MM.1S (cell line): ENCODE data around the gene CNTN1.

Experiments used
- DNase-seq: peaks from one replicate; pipeline ENCODE4 v3.0.0-alpha.2; 2015
- H2AFZ ChIP-seq: fragments of 300-600 bp; sonication (generic); 2 replicates; pipeline ENCODE4 v1.6.0; 2016; ENCODE audit warnings: antibody characterized with exemption, low read length
- H3F3A ChIP-seq: fragments of 300-600 bp; sonication (generic); 2 replicates; pipeline ENCODE4 v1.6.1; 2016; ENCODE audit warnings: mild to moderate bottlenecking, antibody characterized with exemption, low read length, moderate library complexity, mixed read lengths; ENCODE audit not compliant: insufficient read depth
- H3K27ac ChIP-seq: fragments of 300-600 bp; sonication (generic); 2 replicates; pipeline ENCODE4 v1.5.1; 2016; ENCODE audit warnings: mild to moderate bottlenecking, low read length
- H3K27me3 ChIP-seq: fragments of 300-600 bp; sonication (generic); replicated peaks from 2 replicates; pipeline ENCODE4 v1.6.0; 2016; ENCODE audit warnings: low read length; ENCODE audit not compliant: insufficient read depth
- H3K36me3 ChIP-seq: fragments of 300-600 bp; sonication (generic); replicated peaks from 2 replicates; pipeline ENCODE4 v1.6.1; 2016; ENCODE audit warnings: mild to moderate bottlenecking, low read length, mixed read lengths; ENCODE audit not compliant: insufficient read depth
- H3K4me1 ChIP-seq: fragments of 300-600 bp; sonication (generic); 2 replicates; pipeline ENCODE4 v1.6.1; 2016; ENCODE audit warnings: low read length, mixed read lengths
- H3K4me2 ChIP-seq: fragments of 300-600 bp; sonication (generic); 2 replicates; pipeline ENCODE4 v1.6.0; 2016; ENCODE audit warnings: low read depth, low read length
- H3K4me3 ChIP-seq: fragments of 300-600 bp; sonication (generic); 2 replicates; pipeline ENCODE4 v1.5.1; 2016; ENCODE audit warnings: low read length, mixed read lengths
- H3K79me2 ChIP-seq: fragments of 300-600 bp; sonication (generic); 2 replicates; pipeline ENCODE4 v1.6.1; 2016; ENCODE audit warnings: mixed run types, low read length, mixed read lengths
- H3K9ac ChIP-seq: fragments of 300-600 bp; sonication (generic); 2 replicates; pipeline ENCODE4 v1.6.1; 2016; ENCODE audit warnings: low read length, mixed read lengths
- H3K9me2 ChIP-seq: fragments of 300-600 bp; sonication (generic); replicated peaks from 2 replicates; pipeline ENCODE4 v1.6.1; 2016; ENCODE audit warnings: mild to moderate bottlenecking, low read length, mixed read lengths; ENCODE audit not compliant: insufficient read depth
- H3K9me3 ChIP-seq: fragments of 300-600 bp; sonication (generic); replicated peaks from 2 replicates; pipeline ENCODE4 v1.6.1; 2016; ENCODE audit warnings: mild to moderate bottlenecking, low read length, mixed read lengths; ENCODE audit not compliant: insufficient read depth
- H4K20me1 ChIP-seq: fragments of 300-600 bp; sonication (generic); 2 replicates; pipeline ENCODE4 v1.6.1; 2016; ENCODE audit warnings: mild to moderate bottlenecking, low read length, moderate library complexity, mixed read lengths; ENCODE audit not compliant: insufficient read depth
- EZH2 ChIP-seq: fragments of 300-600 bp; sonication (generic); optimal IDR thresholded peaks from 2 replicates; pipeline ENCODE3; 2017; ENCODE audit warnings: low read depth, mild to moderate bottlenecking, antibody characterized with exemption, low read length, mixed read lengths
- EZH2phosphoT487 ChIP-seq: fragments of 300-600 bp; sonication (generic); IDR thresholded peaks from 2 replicates; pipeline ENCODE4 v1.6.1; 2018; ENCODE audit warnings: antibody characterized with exemption, low read length
- TF ChIP-seq, protein P1 (sequence below): fragments of 300-600 bp; sonication (generic); IDR thresholded peaks from 2 replicates; pipeline ENCODE4 v1.5.1; 2016; ENCODE audit warnings: antibody characterized with exemption, low read length, mixed read lengths

CNTN1 gene

DNA sequence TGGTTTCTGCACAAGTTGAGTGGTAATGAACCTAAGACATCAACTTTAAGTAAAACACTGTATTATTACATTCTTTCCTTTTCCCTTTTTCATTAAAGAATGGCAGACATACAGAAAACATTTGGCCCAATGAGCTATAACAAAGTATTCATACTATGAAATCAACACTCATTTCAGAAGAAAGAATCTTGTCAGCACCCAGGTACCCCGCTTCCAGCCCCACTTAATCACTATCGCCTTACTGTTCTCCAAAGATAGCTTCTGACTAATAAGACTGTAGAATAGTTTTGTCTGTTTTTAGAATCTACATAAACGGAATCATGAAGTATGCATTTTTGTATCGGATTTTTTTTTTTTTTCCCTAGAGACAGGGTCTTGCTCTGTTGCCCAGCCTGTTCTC lies 9.5 kb downstream of the CNTN1 start:
- H3K27ac ChIP-seq: no peak overlapping the region
- H3K27me3 ChIP-seq: no peaks in the 10 kb centered on the region
- H3K79me2 ChIP-seq: no peaks in the 10 kb centered on the region
- H3K4me2 ChIP-seq: no peak overlapping the region
- H3K9me2 ChIP-seq: no peaks in the 10 kb centered on the region
- TF ChIP-seq EZH2 (no peak), EZH2phosphoT487 (no peak)
- TF ChIP-seq, protein P1, sequence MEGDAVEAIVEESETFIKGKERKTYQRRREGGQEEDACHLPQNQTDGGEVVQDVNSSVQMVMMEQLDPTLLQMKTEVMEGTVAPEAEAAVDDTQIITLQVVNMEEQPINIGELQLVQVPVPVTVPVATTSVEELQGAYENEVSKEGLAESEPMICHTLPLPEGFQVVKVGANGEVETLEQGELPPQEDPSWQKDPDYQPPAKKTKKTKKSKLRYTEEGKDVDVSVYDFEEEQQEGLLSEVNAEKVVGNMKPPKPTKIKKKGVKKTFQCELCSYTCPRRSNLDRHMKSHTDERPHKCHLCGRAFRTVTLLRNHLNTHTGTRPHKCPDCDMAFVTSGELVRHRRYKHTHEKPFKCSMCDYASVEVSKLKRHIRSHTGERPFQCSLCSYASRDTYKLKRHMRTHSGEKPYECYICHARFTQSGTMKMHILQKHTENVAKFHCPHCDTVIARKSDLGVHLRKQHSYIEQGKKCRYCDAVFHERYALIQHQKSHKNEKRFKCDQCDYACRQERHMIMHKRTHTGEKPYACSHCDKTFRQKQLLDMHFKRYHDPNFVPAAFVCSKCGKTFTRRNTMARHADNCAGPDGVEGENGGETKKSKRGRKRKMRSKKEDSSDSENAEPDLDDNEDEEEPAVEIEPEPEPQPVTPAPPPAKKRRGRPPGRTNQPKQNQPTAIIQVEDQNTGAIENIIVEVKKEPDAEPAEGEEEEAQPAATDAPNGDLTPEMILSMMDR: no peak
- no peak overlapping the region for H3K9ac ChIP-seq
- no peaks in the 10 kb centered on the region for H3K36me3 ChIP-seq
- no peak for DNase-seq
- no peaks in the 10 kb centered on the region for H3F3A ChIP-seq
- H4K20me1 ChIP-seq: no peaks in the 10 kb centered on the region
- H3K9me3 ChIP-seq: no peaks in the 10 kb centered on the region
- no peak overlapping the region for H3K4me3 ChIP-seq
- H2AFZ ChIP-seq: no peak overlapping the region
- H3K4me1 ChIP-seq: no peaks in the 10 kb centered on the region

DNA sequence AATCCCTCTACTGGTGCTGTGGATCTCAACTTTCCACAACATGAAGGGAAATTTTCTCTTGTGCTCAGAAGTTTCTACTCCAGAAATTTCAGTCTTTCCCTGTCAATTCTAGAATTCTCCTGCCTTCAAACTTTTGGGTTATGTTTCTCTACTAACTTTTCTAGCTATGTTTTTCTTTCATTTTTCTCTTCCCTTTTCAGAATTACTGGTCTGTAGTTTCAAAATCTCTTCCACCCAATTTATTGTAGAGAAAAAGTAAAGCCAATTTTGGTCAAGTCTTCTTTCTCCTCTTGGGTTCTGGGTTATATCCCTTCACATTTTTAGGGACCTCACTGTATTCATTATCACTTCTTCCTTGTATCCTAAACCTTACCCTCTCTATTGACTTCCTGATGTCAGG lies 18.9 kb downstream of the CNTN1 start:
- H4K20me1 ChIP-seq: no peaks in the 10 kb centered on the region
- no peaks in the 10 kb centered on the region for H3K36me3 ChIP-seq
- no peak overlapping the region for H3K9ac ChIP-seq
- H3K4me3 ChIP-seq: no peak overlapping the region
- H3K4me1 ChIP-seq: 0 out of 2 replicates have a peak, but pooled peaks cover 5% of the 10 kb centered on the region
- no peak overlapping the region for H2AFZ ChIP-seq
- H3K27ac ChIP-seq: no peak overlapping the region
- H3F3A ChIP-seq: no peaks in the 10 kb centered on the region
- no peaks in the 10 kb centered on the region for H3K27me3 ChIP-seq
- H3K79me2 ChIP-seq: no peaks in the 10 kb centered on the region
- no peaks in the 10 kb centered on the region for H3K9me3 ChIP-seq
- no peak for TF ChIP-seq EZH2phosphoT487
- TF ChIP-seq, protein P1: no peak
- no peak for TF ChIP-seq EZH2
- DNase-seq: no peak
- H3K4me2 ChIP-seq: peak overlapping the region; percentile 27; the same call in 1 of the 2 replicates
- no peaks in the 10 kb centered on the region for H3K9me2 ChIP-seq

DNA sequence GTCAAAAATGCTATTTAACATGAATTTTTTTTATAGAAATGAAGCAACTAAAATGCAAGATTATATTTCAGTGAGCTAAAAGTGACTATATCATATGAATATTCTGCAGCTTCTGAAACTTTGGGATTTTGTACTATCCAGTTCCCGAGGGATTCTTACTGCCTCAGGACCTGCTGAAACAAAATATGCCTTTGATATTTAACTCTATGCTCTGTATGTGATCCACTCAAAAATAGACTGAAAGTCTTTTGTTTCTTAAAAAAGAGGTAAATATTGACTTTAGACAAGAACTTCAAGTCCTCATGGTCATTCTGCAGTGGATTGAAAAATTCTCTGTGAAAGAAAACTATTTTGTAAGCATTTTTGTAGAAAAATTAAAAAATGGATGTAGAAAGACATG lies 22.4 kb downstream of the CNTN1 start:
- TF ChIP-seq EZH2: no peak
- TF ChIP-seq, protein P1: no peak
- TF ChIP-seq EZH2phosphoT487: no peak
- no peak overlapping the region for H3K4me2 ChIP-seq
- no peak overlapping the region for H3K27ac ChIP-seq
- no peaks in the 10 kb centered on the region for H3F3A ChIP-seq
- H3K9me3 ChIP-seq: no peaks in the 10 kb centered on the region; the same call in 1 of the 2 replicates
- H3K9ac ChIP-seq: no peak overlapping the region
- no peaks in the 10 kb centered on the region for H3K9me2 ChIP-seq
- DNase-seq: no peak
- no peak overlapping the region for H3K4me3 ChIP-seq
- no peaks in the 10 kb centered on the region for H3K27me3 ChIP-seq
- H3K4me1 ChIP-seq: 0 out of 2 replicates have a peak, but pooled peaks cover 5% of the 10 kb centered on the region
- H2AFZ ChIP-seq: no peak overlapping the region
- no peaks in the 10 kb centered on the region for H3K79me2 ChIP-seq
- no peaks in the 10 kb centered on the region for H3K36me3 ChIP-seq
- H4K20me1 ChIP-seq: no peaks in the 10 kb centered on the region
